Measurements from ENCODE around the gene SP4.
"Not testable (repeated sequence)": the region's sequence is repeated elsewhere in the genome, so short reads cannot be mapped to it uniquely, and the experiment has no call there.

The SP4 gene

DNA sequence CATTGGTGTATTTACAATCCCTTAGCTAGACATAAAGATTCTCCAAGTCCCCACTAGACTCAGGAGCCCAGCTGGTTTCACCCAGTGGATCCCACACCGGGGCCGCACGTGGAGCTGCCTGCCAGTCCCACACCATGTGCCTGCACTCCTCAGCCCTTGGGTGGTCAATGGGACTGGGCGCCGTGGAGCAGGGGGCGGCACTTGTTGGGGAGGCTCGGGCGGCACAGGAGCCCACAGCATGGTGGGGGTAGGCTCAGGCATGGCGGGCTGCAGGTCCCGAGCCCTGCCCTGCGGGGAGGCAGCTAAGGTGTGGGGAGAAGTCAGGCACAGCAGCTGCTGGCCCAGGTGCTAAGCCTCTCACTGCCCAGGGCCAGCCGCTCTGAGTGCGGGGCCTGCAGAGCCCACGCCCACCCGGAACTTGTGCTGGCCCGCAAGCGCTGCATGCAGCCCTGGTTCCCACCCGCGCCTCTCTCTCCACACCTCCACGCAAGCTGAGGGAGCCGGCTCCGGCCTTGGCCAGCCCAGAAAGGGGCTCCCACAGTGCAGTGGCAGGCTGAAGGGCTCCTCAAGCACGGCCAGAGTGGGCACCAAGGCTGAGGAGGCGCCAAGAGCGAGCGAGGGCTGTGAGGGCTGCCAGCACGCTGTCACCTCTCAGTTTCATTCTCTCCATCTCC is 108.7 kb downstream of the SP4 start:
- not testable (repeated sequence) for H3K9me3 ChIP-seq (ENCODE audit: low read length); H3K27ac ChIP-seq (ENCODE audit: low read depth, low read length); H3K4me1 ChIP-seq (ENCODE audit: insufficient read depth, low read length); H3K36me3 ChIP-seq (ENCODE audit: insufficient read depth, low read length); H3K27me3 ChIP-seq (ENCODE audit: control insufficient read depth in 1 of 2, insufficient read depth in 2 of 2, low read length in 2 of 2); H3K4me3 ChIP-seq (ENCODE audit: low read depth in 1 of 2, low read length in 2 of 2); H3K9ac ChIP-seq (ENCODE audit: low read length)

DNA sequence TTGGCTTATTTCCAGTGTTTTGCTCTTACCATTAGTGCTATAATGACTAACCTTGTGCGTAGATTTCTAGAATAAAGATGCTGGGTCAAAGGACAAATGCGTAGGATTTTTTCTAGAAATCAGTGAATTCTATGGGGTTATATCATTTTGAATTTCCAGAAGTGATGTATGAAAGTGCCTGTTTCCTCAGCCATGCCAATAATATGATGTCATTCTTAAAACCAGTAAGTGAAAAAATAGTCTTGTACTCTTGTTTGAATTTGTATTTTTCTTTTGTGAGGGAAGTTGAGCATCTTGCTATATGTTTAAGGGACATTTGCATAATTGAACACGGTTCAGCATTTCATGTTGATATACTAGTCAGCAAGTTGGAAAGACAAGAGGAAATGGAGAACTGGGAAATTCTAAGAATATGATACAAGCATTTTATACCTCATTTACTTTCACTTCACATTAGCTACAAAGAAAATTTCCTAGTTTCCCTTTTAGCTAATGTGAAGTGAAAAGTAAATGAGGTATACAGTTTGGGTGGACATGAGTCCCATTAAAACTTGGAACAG is 111.1 kb downstream of the SP4 start:
- Histone ChIP-seq H3K9me3 (ENCODE audit: low read length) (no peaks in the 10 kb centered on the region), H3K4me3 (ENCODE audit: low read depth in 1 of 2, low read length in 2 of 2) (no peak overlapping the region), H3K9ac (ENCODE audit: low read length) (no peak overlapping the region), H3K27me3 (ENCODE audit: control insufficient read depth in 1 of 2, insufficient read depth in 2 of 2, low read length in 2 of 2) (peaks cover 8 to 16% of the 10 kb centered on the region in 2 donors), H3K36me3 (ENCODE audit: insufficient read depth, low read length) (no peaks in the 10 kb centered on the region), H3K4me1 (ENCODE audit: insufficient read depth, low read length) (peaks cover 8% of the 10 kb centered on the region), H3K27ac (ENCODE audit: low read depth, low read length) (no peak overlapping the region)

DNA sequence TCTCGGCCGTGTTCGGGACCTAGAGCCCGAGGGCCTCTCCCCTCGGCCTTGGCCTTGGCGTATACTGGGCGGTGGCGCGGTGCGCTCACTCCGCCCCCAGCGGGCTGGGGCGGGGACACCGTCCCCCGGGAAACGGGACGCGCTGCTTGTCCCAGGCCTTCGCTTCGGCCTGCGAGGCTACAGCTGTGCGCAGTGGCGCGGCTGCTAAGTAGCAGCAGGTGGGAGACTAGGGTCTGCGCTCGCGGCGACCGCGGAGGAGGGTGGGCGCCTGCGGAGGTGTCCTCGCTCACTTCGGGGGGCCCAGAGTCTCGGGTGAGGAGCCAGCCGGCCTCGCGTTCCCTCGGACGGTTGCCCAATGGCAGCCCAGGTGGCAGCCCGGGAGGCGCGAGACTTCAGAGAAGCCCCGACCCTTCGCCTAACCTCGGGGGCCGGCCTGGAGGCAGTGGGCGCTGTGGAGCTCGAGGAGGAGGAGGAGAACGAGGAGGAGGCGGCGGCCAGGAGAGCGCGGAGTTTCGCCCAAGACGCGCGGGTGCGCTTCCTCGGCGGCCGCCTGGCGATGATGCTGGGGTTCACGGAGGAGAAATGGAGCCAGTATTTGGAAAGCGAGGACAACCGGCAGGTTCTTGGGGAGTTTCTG is 115.1 kb downstream of the SP4 start, which contains the start of gene DNAH11:
Gene DNAH11, plus strand, starts transcription at position 149 of the 637 bp plus-strand sequence. Its CDS starts 207 bp downstream, at position 356.
- no peak within 1 kb of the TSS for H3K27ac ChIP-seq (ENCODE audit: low read depth, low read length)
- no peaks in the 10 kb centered on the region for H3K36me3 ChIP-seq (ENCODE audit: insufficient read depth, low read length)
- peaks cover 12 to 22% of the 10 kb centered on the region in 2 donors for H3K27me3 ChIP-seq (ENCODE audit: control insufficient read depth in 1 of 2, insufficient read depth in 2 of 2, low read length in 2 of 2)
- H3K9me3 ChIP-seq (ENCODE audit: low read length): no peaks in the 10 kb centered on the region
- peak within 1 kb of the TSS; percentile 35 to 56 for H3K4me3 ChIP-seq (ENCODE audit: low read depth in 1 of 2, low read length in 2 of 2)
- no peak within 1 kb of the TSS for H3K9ac ChIP-seq (ENCODE audit: low read length)
- peaks cover 8% of the 10 kb centered on the region for H3K4me1 ChIP-seq (ENCODE audit: insufficient read depth, low read length)

DNA sequence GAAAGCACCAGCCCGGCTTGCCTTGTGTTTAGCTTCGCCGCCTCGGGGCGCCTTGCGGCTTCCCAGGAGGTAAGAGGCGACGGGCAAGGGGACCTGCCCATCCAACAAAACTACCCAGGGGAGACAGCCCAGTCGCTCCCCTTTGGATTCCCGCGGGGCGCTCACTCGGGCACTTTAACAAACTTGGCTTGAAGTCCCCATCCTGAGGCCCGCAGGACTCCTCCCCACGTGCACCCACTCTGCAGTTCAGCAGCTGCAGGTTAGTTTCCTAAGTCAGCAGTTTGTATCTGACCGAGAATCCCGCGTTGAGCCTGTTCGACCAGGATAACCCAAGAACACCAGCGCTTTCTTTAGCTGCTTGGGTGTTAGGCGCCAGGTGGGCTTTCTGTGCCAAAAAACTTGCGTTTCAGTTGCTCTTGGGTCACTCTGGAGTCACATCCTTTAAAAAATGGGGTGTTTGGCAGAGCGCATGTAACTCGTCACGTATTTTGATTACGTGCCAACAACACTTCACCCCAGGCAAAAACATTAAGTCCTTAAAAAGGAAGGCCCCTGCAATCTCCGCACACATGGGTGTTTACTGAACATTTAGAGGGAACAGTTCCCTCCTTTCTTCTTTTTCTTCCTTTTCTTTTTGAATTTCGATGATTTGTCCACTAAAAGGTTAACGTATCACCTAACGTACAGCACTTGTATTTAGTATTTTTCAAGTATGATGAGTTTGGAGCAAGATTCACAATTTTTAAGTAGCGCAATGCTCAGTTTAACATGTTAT is 115.8 kb downstream of the SP4 start:
- Histone ChIP-seq H3K9ac (ENCODE audit: low read length) (no peak overlapping the region), H3K4me1 (ENCODE audit: insufficient read depth, low read length) (peaks cover 8% of the 10 kb centered on the region), H3K36me3 (ENCODE audit: insufficient read depth, low read length) (no peaks in the 10 kb centered on the region), H3K4me3 (ENCODE audit: low read depth in 1 of 2, low read length in 2 of 2) (peak overlapping the region; percentile 35 to 56), H3K27ac (ENCODE audit: low read depth, low read length) (no peak overlapping the region), H3K27me3 (ENCODE audit: control insufficient read depth in 1 of 2, insufficient read depth in 2 of 2, low read length in 2 of 2) (peaks cover 12 to 22% of the 10 kb centered on the region in 2 donors), H3K9me3 (ENCODE audit: low read length) (no peaks in the 10 kb centered on the region)

DNA sequence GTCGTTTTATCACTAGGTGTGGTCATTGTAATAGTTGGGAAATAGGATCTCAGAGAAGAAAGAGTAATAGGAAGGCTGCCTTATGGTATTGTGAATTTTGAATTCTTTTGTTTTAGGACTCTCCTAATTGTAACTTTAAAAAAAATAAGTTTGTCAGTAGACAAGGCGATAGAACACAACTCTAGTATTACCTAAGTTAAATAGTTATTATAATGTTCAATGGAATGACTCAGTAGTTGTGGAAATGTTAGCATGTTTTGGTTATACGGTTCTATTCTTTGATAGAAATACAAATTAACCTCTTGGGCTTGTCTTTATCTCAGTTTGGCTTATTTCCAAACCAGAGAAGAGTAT is 116.4 kb downstream of the SP4 start:
- no peak overlapping the region for H3K4me3 ChIP-seq (ENCODE audit: low read depth in 1 of 2, low read length in 2 of 2)
- no peaks in the 10 kb centered on the region for H3K36me3 ChIP-seq (ENCODE audit: insufficient read depth, low read length)
- H3K9me3 ChIP-seq (ENCODE audit: low read length): no peaks in the 10 kb centered on the region
- peaks cover 8% of the 10 kb centered on the region for H3K4me1 ChIP-seq (ENCODE audit: insufficient read depth, low read length)
- H3K27me3 ChIP-seq (ENCODE audit: control insufficient read depth in 1 of 2, insufficient read depth in 2 of 2, low read length in 2 of 2): peaks cover 12 to 22% of the 10 kb centered on the region in 2 donors
- no peak overlapping the region for H3K27ac ChIP-seq (ENCODE audit: low read depth, low read length)
- no peak overlapping the region for H3K9ac ChIP-seq (ENCODE audit: low read length)

DNA sequence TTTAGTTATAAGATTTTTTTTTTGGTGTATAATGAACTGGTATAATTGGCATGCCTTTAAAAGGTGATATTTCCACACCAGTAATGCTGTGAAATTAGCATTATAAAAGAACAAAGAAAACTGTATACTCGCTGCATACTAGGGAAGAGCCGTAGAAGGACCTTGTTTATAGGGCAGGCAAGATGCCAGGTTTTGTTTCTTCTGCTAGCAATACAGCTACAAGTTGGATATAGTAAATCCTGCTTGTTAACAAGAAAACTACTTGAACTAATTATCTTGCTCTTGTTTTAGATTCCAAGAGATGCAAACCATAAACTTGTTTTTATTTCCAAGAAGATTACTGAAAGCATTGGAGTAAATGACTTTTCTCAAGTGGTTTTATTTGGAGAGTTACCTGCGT is 116.8 kb downstream of the SP4 start:
- Histone ChIP-seq H3K4me1 (ENCODE audit: insufficient read depth, low read length) (peaks cover 8% of the 10 kb centered on the region), H3K27ac (ENCODE audit: low read depth, low read length) (no peak overlapping the region), H3K9me3 (ENCODE audit: low read length) (no peaks in the 10 kb centered on the region), H3K4me3 (ENCODE audit: low read depth in 1 of 2, low read length in 2 of 2) (no peak overlapping the region), H3K27me3 (ENCODE audit: control insufficient read depth in 1 of 2, insufficient read depth in 2 of 2, low read length in 2 of 2) (peaks cover 12 to 22% of the 10 kb centered on the region in 2 donors), H3K36me3 (ENCODE audit: insufficient read depth, low read length) (no peaks in the 10 kb centered on the region), H3K9ac (ENCODE audit: low read length) (no peak overlapping the region)

DNA sequence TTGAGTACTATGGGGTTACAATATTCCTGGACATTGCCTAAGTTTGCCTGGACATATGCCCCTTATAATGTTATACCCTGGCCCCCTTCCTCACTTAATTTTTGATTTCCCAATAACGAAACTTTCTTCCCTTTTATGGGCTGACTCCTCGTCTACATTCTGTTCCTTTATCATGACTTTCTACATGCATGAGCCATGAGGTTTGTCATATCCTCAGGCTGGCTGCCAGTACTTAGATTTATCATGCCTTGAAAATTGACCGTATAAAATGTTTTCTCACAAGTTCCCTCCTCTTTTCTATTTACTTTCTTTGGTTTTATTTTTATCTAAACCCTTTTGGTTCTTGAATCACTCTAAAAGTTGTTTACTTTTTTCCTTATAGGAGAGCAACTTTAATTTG is 119.6 kb downstream of the SP4 start:
- H3K27me3 ChIP-seq (ENCODE audit: control insufficient read depth in 1 of 2, insufficient read depth in 2 of 2, low read length in 2 of 2): peaks cover 12 to 21% of the 10 kb centered on the region in 2 donors
- no peak overlapping the region for H3K27ac ChIP-seq (ENCODE audit: low read depth, low read length)
- no peaks in the 10 kb centered on the region for H3K9me3 ChIP-seq (ENCODE audit: low read length)
- H3K9ac ChIP-seq (ENCODE audit: low read length): no peak overlapping the region
- H3K4me3 ChIP-seq (ENCODE audit: low read depth in 1 of 2, low read length in 2 of 2): no peak overlapping the region
- H3K36me3 ChIP-seq (ENCODE audit: insufficient read depth, low read length): no peaks in the 10 kb centered on the region
- H3K4me1 ChIP-seq (ENCODE audit: insufficient read depth, low read length): peaks cover 8% of the 10 kb centered on the region

DNA sequence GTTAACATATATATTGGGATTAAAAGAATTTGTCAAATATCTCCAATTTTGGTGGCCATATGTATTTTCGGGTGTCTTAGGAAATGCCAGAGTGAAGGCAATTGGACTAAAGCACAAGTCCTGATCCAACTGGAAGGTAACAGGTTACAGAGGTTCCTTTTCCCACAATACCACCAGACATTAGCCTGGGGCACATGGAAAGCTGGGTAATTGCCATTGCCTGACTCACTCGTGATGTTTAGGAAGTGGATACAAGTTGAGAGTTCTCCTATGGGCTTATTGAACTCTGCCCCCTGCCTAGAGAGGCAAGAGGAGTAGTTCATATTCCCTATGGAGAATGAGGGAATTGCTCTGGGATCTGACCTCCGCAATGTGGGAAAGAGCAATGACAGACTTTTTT is 120.6 kb downstream of the SP4 start:
- H3K27ac ChIP-seq (ENCODE audit: low read depth, low read length): no peak overlapping the region
- no peaks in the 10 kb centered on the region for H3K9me3 ChIP-seq (ENCODE audit: low read length)
- H3K4me1 ChIP-seq (ENCODE audit: insufficient read depth, low read length): peaks cover 5% of the 10 kb centered on the region
- H3K9ac ChIP-seq (ENCODE audit: low read length): no peak overlapping the region
- no peak overlapping the region for H3K4me3 ChIP-seq (ENCODE audit: low read depth in 1 of 2, low read length in 2 of 2)
- H3K27me3 ChIP-seq (ENCODE audit: control insufficient read depth in 1 of 2, insufficient read depth in 2 of 2, low read length in 2 of 2): peaks cover 9 to 11% of the 10 kb centered on the region in 2 donors
- H3K36me3 ChIP-seq (ENCODE audit: insufficient read depth, low read length): no peaks in the 10 kb centered on the region

DNA sequence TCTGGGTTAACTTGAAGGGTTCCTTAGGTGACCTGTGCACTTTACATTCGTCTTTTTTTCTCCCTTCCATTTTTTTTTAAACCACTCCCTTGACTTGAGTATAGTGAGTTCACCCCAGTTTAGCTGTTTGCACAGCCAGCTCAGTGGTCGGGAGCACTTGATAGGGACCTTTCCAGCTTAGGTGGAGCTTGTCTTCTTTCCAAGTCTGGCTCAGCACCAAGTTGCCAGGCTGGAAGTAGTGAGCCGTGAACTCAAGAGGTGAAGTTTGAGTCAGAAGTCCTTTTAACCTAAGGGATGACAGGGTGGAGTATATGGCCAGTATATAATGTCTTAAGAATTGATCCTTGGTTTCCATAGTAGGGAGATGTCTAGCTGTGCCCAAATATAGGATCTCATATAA is 122.2 kb downstream of the SP4 start:
- no peaks in the 10 kb centered on the region for H3K27me3 ChIP-seq (ENCODE audit: control insufficient read depth in 1 of 2, insufficient read depth in 2 of 2, low read length in 2 of 2)
- no peaks in the 10 kb centered on the region for H3K36me3 ChIP-seq (ENCODE audit: insufficient read depth, low read length)
- no peak overlapping the region for H3K27ac ChIP-seq (ENCODE audit: low read depth, low read length)
- no peak overlapping the region for H3K4me3 ChIP-seq (ENCODE audit: low read depth in 1 of 2, low read length in 2 of 2)
- no peaks in the 10 kb centered on the region for H3K4me1 ChIP-seq (ENCODE audit: insufficient read depth, low read length)
- H3K9ac ChIP-seq (ENCODE audit: low read length): no peak overlapping the region
- no peaks in the 10 kb centered on the region for H3K9me3 ChIP-seq (ENCODE audit: low read length)

DNA sequence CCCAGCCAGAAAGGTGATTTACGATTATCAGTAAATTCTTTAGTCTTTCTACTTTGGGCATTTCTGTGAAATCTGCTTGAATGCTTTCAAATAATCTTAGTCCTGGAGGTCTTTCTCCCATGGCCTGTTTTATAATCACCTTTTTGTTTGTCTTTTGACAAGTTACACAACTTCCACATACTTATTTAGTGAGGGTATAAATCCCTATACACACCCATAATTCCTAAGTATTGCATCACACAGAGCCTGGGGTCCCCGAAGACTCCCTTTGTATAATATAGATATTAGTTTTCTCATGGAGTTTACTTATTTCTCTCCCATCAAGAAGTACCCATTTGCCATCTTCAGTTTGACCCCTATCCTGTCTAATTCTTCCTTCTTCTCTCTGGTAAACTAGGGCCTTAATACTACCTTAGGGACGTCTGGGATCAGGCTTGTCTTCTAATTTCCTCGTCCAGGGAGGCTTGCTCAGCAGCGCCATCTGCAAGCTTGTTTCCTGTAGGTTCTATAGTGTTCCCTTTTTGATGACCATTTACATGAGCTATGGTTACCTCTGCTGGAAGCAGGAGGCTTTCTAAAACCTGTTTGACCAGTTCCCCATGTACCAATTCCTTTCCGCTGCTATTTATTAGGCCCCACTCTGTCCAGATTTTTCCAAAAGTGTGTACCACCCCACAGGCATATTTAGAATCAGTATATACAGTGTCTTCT is 123.1 kb downstream of the SP4 start:
- H3K27me3 ChIP-seq (ENCODE audit: control insufficient read depth in 1 of 2, insufficient read depth in 2 of 2, low read length in 2 of 2): no peaks in the 10 kb centered on the region
- H3K4me3 ChIP-seq (ENCODE audit: low read depth in 1 of 2, low read length in 2 of 2): no peak overlapping the region
- no peaks in the 10 kb centered on the region for H3K4me1 ChIP-seq (ENCODE audit: insufficient read depth, low read length)
- no peak overlapping the region for H3K9ac ChIP-seq (ENCODE audit: low read length)
- H3K9me3 ChIP-seq (ENCODE audit: low read length): no peaks in the 10 kb centered on the region
- H3K27ac ChIP-seq (ENCODE audit: low read depth, low read length): no peak overlapping the region
- no peaks in the 10 kb centered on the region for H3K36me3 ChIP-seq (ENCODE audit: insufficient read depth, low read length)

DNA sequence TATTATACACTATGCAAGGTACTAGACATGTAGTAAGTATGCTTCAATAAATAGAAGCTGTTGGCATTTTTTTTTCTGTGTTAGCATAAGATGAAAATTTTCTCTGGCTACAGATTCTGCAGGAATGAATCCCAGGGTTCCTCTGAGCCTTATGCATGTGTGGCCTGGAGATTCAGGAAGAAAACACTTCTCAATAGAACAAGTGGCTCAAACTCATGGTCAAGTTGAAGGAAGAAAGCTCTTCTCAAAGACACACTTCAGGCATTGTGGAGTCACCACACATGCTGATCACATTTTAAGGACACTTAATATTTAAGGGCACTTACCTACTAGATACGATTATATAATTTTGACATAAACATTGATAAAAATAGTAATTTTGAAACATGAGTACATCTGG is 134.5 kb downstream of the SP4 start:
- Histone ChIP-seq H3K9me3 (ENCODE audit: low read length) (no peaks in the 10 kb centered on the region), H3K9ac (ENCODE audit: low read length) (no peak overlapping the region), H3K4me3 (ENCODE audit: low read depth in 1 of 2, low read length in 2 of 2) (no peak overlapping the region), H3K27ac (ENCODE audit: low read depth, low read length) (no peak overlapping the region), H3K27me3 (ENCODE audit: control insufficient read depth in 1 of 2, insufficient read depth in 2 of 2, low read length in 2 of 2) (no peaks in the 10 kb centered on the region), H3K4me1 (ENCODE audit: insufficient read depth, low read length) (no peaks in the 10 kb centered on the region), H3K36me3 (ENCODE audit: insufficient read depth, low read length) (no peaks in the 10 kb centered on the region)

Data from muscle layer of colon (tissue), 2 donors.